Neural cell (in vitro differentiated cells): ENCODE measurements around the gene NRN1.

Source experiments
- CTCF ChIP-seq: fragments of 450-650 bp; IDR thresholded peaks from 2 replicates; pipeline ENCODE4 v1.5.1; 2014; ENCODE audit warnings: antibody characterized with exemption, mild to moderate bottlenecking, moderate library complexity; ENCODE audit not compliant: poor library complexity, severe bottlenecking
- EP300 ChIP-seq: fragments of 450-650 bp; conservative IDR thresholded peaks from 2 replicates; pipeline ENCODE4 v1.6.1; 2014; ENCODE audit warnings: antibody characterized with exemption, mild to moderate bottlenecking, moderate library complexity; ENCODE audit not compliant: poor library complexity, severe bottlenecking
- EZH2 ChIP-seq: fragments of 200-600, 300-800 bp; shearing (Covaris generic), sonication (generic); IDR thresholded peaks from 2 replicates; pipeline ENCODE4 v1.6.1; 2014; ENCODE audit warnings: antibody characterized with exemption, low read length, borderline replicate concordance, mild to moderate bottlenecking; ENCODE audit not compliant: insufficient read depth, poor library complexity, severe bottlenecking
- POLR2AphosphoS5 ChIP-seq: IDR thresholded peaks from 2 replicates; pipeline ENCODE4 v1.6.1; 2012
- RAD21 ChIP-seq: fragments of 450-650 bp; conservative IDR thresholded peaks from 2 replicates; pipeline ENCODE4 v1.6.1; 2014; ENCODE audit warnings: antibody characterized with exemption, mild to moderate bottlenecking, moderate library complexity
- REST ChIP-seq: IDR thresholded peaks from 2 replicates; pipeline ENCODE4 v1.6.1; 2012; ENCODE audit warnings: borderline replicate concordance
- SMC3 ChIP-seq: fragments of 450-650 bp; conservative IDR thresholded peaks from 2 replicates; pipeline ENCODE4 v1.6.1; 2014; ENCODE audit warnings: antibody characterized with exemption, mild to moderate bottlenecking, moderate library complexity; ENCODE audit not compliant: poor library complexity
- TAF1 ChIP-seq: IDR thresholded peaks from 2 replicates; pipeline ENCODE4 v1.6.1; 2012; ENCODE audit warnings: low read depth

GRCh38 chr6:5992551-5993225, 14.0 kb downstream of the NRN1 start:
- TF ChIP-seq CTCF: no peak
- no peak for TF ChIP-seq EZH2
- peak; percentile 34 for TF ChIP-seq RAD21
- no peak for TF ChIP-seq REST
- no peak for TF ChIP-seq POLR2AphosphoS5
- TF ChIP-seq TAF1: no peak
- no peak for TF ChIP-seq EP300
- TF ChIP-seq SMC3: peak; percentile 25
